Spleen (tissue), 11 donors: ENCODE data around the gene PCNX2. TPM values are rescaled to one million over a fixed set of nuclear protein-coding genes. Genes with fewer than 3 reads are reported as not detected.

Experiments
- DNase-seq: peaks from one replicate; pipeline ENCODE4 v3.0.0-alpha.2; 2020
- H3K27ac ChIP-seq, 8 donors: fragments of 200-600 bp; sonication (generic) in 7 of 8; 1 replicate in 4 of 8; 2 replicates in 4 of 8; pipeline versions ENCODE4 v1.5.0 to v1.8.0; 2016 to 2021; ENCODE audit warnings: inconsistent platforms in 4 of 8, mild to moderate bottlenecking in 4 of 8, moderate library complexity in 1 of 8
- H3K27me3 ChIP-seq, 7 donors: fragments of 200-600 bp; sonication (generic) in 6 of 7; replicated peaks in 1 of 7; 1 replicate in 4 of 7; 2 replicates in 3 of 7; pipeline versions ENCODE4 v1.5.0 to v1.8.0; 2016 to 2021; ENCODE audit warnings: inconsistent platforms in 3 of 7, mild to moderate bottlenecking in 1 of 7
- H3K36me3 ChIP-seq, 6 donors: fragments of 200-600 bp; sonication (generic) in 5 of 6; 1 replicate in 4 of 6; 2 replicates in 2 of 6; pipeline versions ENCODE4 v1.5.0 to v1.8.0; 2016 to 2021; ENCODE audit warnings: inconsistent platforms in 2 of 6
- H3K4me1 ChIP-seq, 6 donors: fragments of 200-600 bp; sonication (generic) in 5 of 6; 1 replicate in 3 of 6; 2 replicates in 3 of 6; pipeline versions ENCODE4 v1.5.0 to v1.8.0; 2016 to 2021; ENCODE audit warnings: inconsistent platforms in 3 of 6
- H3K4me3 ChIP-seq, 8 donors: fragments of 200-600 bp; sonication (generic) in 7 of 8; 1 replicate in 4 of 8; 2 replicates in 4 of 8; pipeline versions ENCODE4 v1.5.0 to v1.8.0; 2016 to 2021; ENCODE audit warnings: inconsistent platforms in 4 of 8, mild to moderate bottlenecking in 4 of 8, moderate library complexity in 2 of 8
- H3K9me3 ChIP-seq, 8 donors: fragments of 200-600 bp; sonication (generic) in 7 of 8; 1 replicate in 4 of 8; 2 replicates in 4 of 8; pipeline versions ENCODE4 v1.5.0 to v1.8.0; 2016 to 2021; ENCODE audit warnings: inconsistent platforms in 4 of 8
- POLR2A ChIP-seq, 3 donors: fragments of 450-650 bp; IDR thresholded peaks; one replicate each; pipeline ENCODE4 v1.5.1; 2017; ENCODE audit warnings: antibody characterized with exemption in 3 of 3, mild to moderate bottlenecking in 1 of 3
- POLR2AphosphoS5 ChIP-seq, 3 donors: sonication (generic); formaldehyde crosslinking; IDR thresholded peaks; one replicate each; pipeline ENCODE4 v1.5.1; 2017; ENCODE audit warnings: antibody characterized with exemption in 3 of 3
- WGBS, 5 donors: extraction: QIAGEN DNeasy Blood & Tissue Kit in 3 of 5; methylation state at CpG; one replicate each; pipeline versions ENCODE4 v1.1.5 to v1.1.7; 2013 to 2018; 5-methylcytosine and 5-hydroxymethylcytosine counted together
- intact Hi-C: fragments of 100-400 bp; cut with DNase I; formaldehyde crosslinking; loops from one replicate; pipeline ENCODE4 v1.15.0; 2023; ENCODE audit warnings: low total_unique reads
- polyA plus RNA-seq, 3 donors: library from polyadenylated mRNA; stranded (reverse); fragments of 200-250 nt; gene quantifications; one replicate each; pipeline ENCODE4 v1.2.1, GENCODE V29; 2013
- total RNA-seq, 7 donors: library from RNA; depleted of rRNA in 3 of 7; stranded (reverse); fragments of >200 nt in 3 of 7; fragmentation: NEBNext Ultra II Directional in 4 of 7; extraction: Animal tissue kit (Norgen Biotek cat#: 25700) in 4 of 7; gene quantifications; one replicate each; pipeline versions ENCODE4 v1.1.0 to v1.2.1, GENCODE V29; 2016 to 2021
- TF ChIP-seq, protein P1 (sequence below), 11 experiments: fragments of 200-600 bp in 7 of 11; fragments of 450-650 bp in 4 of 11; sonication (generic) in 4 of 11; IDR thresholded peaks in 8 of 11; conservative IDR thresholded peaks in 3 of 11; 1 replicate in 7 of 11; 2 replicates in 4 of 11; pipeline versions ENCODE4 v1.4.0 to v1.8.0; 2016 to 2021; ENCODE audit warnings: antibody characterized with exemption in 11 of 11, inconsistent platforms in 4 of 11, mild to moderate bottlenecking in 1 of 11
- donor health status: healthy with polysubstance abuse.
- donor health status: DM: no; HTN: no; CAD: no; lungs with moderate emphysema.
- donor health status: DM: no; HTN: no; CAD: no.
- donor health status: Bipolar disorder and iron deficiency.
- donor health status: healthy.
- donor health status: DM: no; HTN: no; CAD: no.
- donor health status: DM: yes; HTN: yes; CAD: no.

PCNX2 gene
- total and polyA plus RNA-seq, 10 donors: 4.0 to 26.5 (median 15.4) TPM

DNA sequence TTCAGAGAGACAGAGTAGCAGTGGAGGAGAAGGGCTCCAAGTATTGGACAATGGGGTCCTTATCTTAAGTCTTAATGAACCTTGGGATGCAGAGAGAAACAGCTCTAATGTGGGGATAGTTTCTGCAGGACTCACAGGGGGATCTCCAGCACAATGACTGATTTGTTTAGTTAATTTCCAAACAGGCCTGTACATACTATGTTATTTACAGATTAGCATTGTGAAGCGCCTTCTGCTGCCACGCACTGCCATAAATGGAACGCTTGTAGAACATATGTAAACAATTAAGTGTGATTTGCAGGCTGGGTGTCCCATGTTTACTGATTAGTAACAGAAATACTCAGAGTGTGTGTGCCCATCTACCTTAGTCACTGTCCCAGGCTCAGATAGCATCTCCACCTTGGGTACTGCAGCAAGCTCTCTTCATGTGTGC is 289.0 kb downstream of the PCNX2 start:
- WGBS, 5 donors: 90 to 100% (median 96%) methylated on average over 3 of the region's 3 CpGs
- Histone ChIP-seq H3K27me3 (no peaks in the 10 kb centered on the region), H3K27ac (peak overlapping the region in 4 of 8 donors; percentile 42 to 61 (median 52)), H3K4me1 (peaks cover 0 to 3% (median 0%) of the 10 kb centered on the region in 6 donors), H3K4me3 (no peak overlapping the region), H3K9me3 (no peaks in the 10 kb centered on the region), H3K36me3 (no peaks in the 10 kb centered on the region)
- no peak for TF ChIP-seq POLR2AphosphoS5 (IDR thresholded peaks at IDR 0.05)
- TF ChIP-seq, protein P1, sequence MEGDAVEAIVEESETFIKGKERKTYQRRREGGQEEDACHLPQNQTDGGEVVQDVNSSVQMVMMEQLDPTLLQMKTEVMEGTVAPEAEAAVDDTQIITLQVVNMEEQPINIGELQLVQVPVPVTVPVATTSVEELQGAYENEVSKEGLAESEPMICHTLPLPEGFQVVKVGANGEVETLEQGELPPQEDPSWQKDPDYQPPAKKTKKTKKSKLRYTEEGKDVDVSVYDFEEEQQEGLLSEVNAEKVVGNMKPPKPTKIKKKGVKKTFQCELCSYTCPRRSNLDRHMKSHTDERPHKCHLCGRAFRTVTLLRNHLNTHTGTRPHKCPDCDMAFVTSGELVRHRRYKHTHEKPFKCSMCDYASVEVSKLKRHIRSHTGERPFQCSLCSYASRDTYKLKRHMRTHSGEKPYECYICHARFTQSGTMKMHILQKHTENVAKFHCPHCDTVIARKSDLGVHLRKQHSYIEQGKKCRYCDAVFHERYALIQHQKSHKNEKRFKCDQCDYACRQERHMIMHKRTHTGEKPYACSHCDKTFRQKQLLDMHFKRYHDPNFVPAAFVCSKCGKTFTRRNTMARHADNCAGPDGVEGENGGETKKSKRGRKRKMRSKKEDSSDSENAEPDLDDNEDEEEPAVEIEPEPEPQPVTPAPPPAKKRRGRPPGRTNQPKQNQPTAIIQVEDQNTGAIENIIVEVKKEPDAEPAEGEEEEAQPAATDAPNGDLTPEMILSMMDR (IDR thresholded peaks at IDR 0.05 in 8 of 11, conservative IDR thresholded peaks at IDR 0.05 in 3 of 11): no peak
- no peak for TF ChIP-seq POLR2A (IDR thresholded peaks at IDR 0.05)
- DNase-seq: no peak
- intact Hi-C loops: no loop called here

GRCh38 chr1:233006108-233006507 is 289.4 kb downstream of the PCNX2 start:
- Histone ChIP-seq H3K27me3 (no peaks in the 10 kb centered on the region), H3K27ac (peak overlapping the region in 6 of 8 donors; percentile 42 to 70 (median 55)), H3K4me1 (peaks cover 0 to 3% (median 0%) of the 10 kb centered on the region in 6 donors), H3K4me3 (no peak overlapping the region), H3K36me3 (peaks cover 0 to 2% (median 0%) of the 10 kb centered on the region in 6 donors), H3K9me3 (no peaks in the 10 kb centered on the region)
- WGBS, 5 donors: 79 to 91% (median 80%) methylated on average over 6 of the region's 6 CpGs
- intact Hi-C loops: no loop called here
- no peak for DNase-seq
- TF ChIP-seq, protein P1 (IDR thresholded peaks at IDR 0.05 in 8 of 11, conservative IDR thresholded peaks at IDR 0.05 in 3 of 11): no peak
- TF ChIP-seq POLR2A (IDR thresholded peaks at IDR 0.05) (no peak), POLR2AphosphoS5 (IDR thresholded peaks at IDR 0.05) (no peak)

DNA sequence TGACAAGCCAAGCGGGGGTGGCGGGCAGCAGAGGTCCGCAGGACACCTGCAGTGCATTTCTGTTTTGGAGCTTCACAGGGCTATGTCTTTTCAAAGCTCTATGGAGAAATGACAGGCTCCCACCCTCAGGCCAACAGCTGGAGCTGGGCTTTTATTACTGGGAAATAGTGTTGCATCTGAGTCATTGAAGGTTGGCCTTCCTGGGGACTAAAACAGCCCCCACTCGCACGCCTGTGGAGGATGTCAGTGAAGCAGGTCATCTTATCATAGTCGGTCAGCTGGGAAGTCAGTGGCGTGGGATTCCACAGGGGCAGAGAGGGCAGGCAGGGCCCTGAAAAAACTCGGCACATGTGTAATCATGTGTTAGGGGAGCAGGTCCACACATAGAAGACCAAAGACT is 289.8 kb downstream of the PCNX2 start:
- TF ChIP-seq POLR2AphosphoS5 (IDR thresholded peaks at IDR 0.05): peak in 1 of 3 donors; percentile 25
- no peak for TF ChIP-seq POLR2A (IDR thresholded peaks at IDR 0.05)
- Histone ChIP-seq H3K27me3 (no peaks in the 10 kb centered on the region), H3K4me3 (no peak overlapping the region), H3K4me1 (peaks cover 0 to 3% (median 0%) of the 10 kb centered on the region in 6 donors), H3K36me3 (peaks cover 0 to 7% (median 0%) of the 10 kb centered on the region in 6 donors), H3K27ac (peak overlapping the region in 6 of 8 donors; percentile 42 to 70 (median 55)), H3K9me3 (no peaks in the 10 kb centered on the region)
- DNase-seq: no peak
- intact Hi-C loops: no loop called here
- 74 to 92% (median 83%) methylated on average over 8 of the region's 8 CpGs for WGBS, 5 donors

DNA sequence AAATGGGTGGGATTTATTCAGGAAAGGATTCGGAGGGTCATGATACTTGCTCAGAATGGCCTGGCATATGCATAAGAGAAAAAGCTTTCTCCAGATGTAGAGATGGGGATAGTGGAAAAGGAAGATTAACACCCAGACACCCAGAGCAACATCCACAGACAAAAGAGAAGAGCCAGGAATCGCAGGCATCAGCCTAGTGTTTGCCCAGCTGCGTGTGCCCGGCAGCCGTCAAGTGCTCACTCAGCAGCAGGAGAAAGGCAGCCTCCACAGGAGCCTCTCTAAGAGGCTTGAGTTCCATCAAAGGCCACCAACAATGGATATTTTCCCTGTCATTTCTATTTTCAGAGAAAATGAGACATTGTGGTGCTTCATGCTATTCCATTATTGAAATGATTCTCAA is 290.4 kb downstream of the PCNX2 start:
- Histone ChIP-seq H3K27ac (peak overlapping the region in 6 of 8 donors; percentile 42 to 70 (median 55)), H3K36me3 (peaks cover 0 to 12% (median 2%) of the 10 kb centered on the region in 6 donors), H3K27me3 (no peaks in the 10 kb centered on the region), H3K4me3 (no peak overlapping the region), H3K9me3 (no peaks in the 10 kb centered on the region), H3K4me1 (peaks cover 0 to 3% (median 0%) of the 10 kb centered on the region in 6 donors)
- no peak for DNase-seq
- WGBS, 5 donors: 91 to 96% (median 92%) methylated on average over 5 of the region's 5 CpGs
- no peak for TF ChIP-seq POLR2AphosphoS5 (IDR thresholded peaks at IDR 0.05)
- TF ChIP-seq POLR2A (IDR thresholded peaks at IDR 0.05): no peak
- TF ChIP-seq, protein P1 (IDR thresholded peaks at IDR 0.05 in 8 of 11, conservative IDR thresholded peaks at IDR 0.05 in 3 of 11): no peak
- intact Hi-C loops: no loop called here
